ENCODE results near the gene PUSL1. TPM values are rescaled to one million over a fixed set of nuclear protein-coding genes. Genes with fewer than 3 reads are reported as not detected.

PUSL1 gene
- total and polyA plus RNA-seq, 2 of the 4 experiments (the other 2 are of a cell fraction), result 10.9 to 33.0 TPM

DNA sequence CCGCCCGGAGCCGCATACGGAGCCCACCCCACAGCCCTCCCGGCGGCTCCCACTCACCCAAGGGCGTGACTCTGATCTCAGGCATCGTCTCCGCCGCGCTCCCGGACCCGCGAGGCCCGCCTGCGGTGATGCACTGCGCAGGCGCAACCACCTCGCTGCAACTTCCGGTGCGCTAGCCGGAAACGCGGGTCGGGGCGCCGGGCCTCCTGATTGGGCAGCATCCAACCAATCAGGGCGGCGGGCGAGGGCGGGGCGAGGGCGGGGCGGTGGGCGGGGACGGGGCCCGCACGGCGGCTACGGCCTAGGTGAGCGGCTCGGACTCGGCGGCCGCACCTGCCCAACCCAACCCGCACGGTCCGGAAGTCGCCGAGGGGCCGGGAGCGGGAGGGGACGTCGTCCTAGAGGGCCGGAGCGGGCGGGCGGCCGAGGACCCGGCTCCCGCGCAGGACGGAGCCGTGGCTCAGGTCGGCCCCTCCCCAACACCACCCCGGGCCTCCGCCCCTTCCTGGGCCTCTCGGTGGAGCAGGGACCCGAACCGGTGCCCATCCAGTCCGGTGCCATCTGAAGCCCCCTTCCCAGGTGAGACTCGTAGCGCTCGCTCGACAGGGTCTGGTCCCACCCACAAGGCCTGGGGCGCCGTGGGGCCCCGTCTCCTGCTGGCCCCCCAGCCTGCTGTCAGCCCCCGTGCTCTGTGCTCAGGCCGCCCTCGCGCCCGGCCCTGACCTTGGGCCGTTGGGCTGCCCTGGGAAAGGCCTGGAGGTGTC lies 16.3 kb downstream of the PUSL1 start, which contains the start of the genes CPTP and INTS11 (continued):
- TF ChIP-seq, protein P1, sequence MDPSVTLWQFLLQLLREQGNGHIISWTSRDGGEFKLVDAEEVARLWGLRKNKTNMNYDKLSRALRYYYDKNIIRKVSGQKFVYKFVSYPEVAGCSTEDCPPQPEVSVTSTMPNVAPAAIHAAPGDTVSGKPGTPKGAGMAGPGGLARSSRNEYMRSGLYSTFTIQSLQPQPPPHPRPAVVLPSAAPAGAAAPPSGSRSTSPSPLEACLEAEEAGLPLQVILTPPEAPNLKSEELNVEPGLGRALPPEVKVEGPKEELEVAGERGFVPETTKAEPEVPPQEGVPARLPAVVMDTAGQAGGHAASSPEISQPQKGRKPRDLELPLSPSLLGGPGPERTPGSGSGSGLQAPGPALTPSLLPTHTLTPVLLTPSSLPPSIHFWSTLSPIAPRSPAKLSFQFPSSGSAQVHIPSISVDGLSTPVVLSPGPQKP (IDR thresholded peaks at IDR 0.05; ENCODE audit: borderline replicate concordance, low read depth, low read length), result no peak
